Raji (cell line): Measurements from ENCODE around the gene SLC25A2.

Source experiments
- POLR2A ChIP-seq: IDR thresholded peaks from 2 replicates; pipeline ENCODE4 v1.6.1; 2011; ENCODE audit warnings: low read depth, low read length, control low read depth; ENCODE audit not compliant: insufficient read depth

SLC25A2 gene

GRCh38 chr5:141303756-141304155 lies at the start of gene SLC25A2:
TSS of gene SLC25A2 (minus strand) at chr5:141304049. CDS start at chr5:141303865, 184 bp downstream.
- TF ChIP-seq POLR2A: no peak

GRCh38 chr5:141351591-141351990 lies 47.7 kb upstream of the SLC25A2 start:
- TF ChIP-seq POLR2A: no peak

- TF ChIP-seq POLR2A: peak; percentile 47; the same call in 1 of the 2 replicates
Measured at GRCh38 chr5:141349917-141350619, 46.2 kb upstream of the SLC25A2 start, which contains the start of gene PCDHGB1. TSS of gene PCDHGB1 (plus strand) at chr5:141350099. CDS start at chr5:141350261, 162 bp downstream.

GRCh38 chr5:141345327-141345726 lies 41.5 kb upstream of the SLC25A2 start:
- no peak for TF ChIP-seq POLR2A

GRCh38 chr5:141343953-141344463 lies 40.2 kb upstream of the SLC25A2 start:
- no peak for TF ChIP-seq POLR2A

- TF ChIP-seq POLR2A: no peak
Measured at GRCh38 chr5:141343242-141343952, 39.5 kb upstream of the SLC25A2 start, which contains the start of gene PCDHGA3. TSS of gene PCDHGA3 (plus strand) at chr5:141343829. CDS start at chr5:141344034, 205 bp downstream.

GRCh38 chr5:141342773-141343172 lies 38.9 kb upstream of the SLC25A2 start:
- TF ChIP-seq POLR2A: no peak

- TF ChIP-seq POLR2A: no peak
Measured at GRCh38 chr5:141338538-141339306, 34.9 kb upstream of the SLC25A2 start, which contains the start of gene PCDHGA2. TSS of gene PCDHGA2 (plus strand) at chr5:141338760.

GRCh38 chr5:141330299-141331080 lies 26.6 kb upstream of the SLC25A2 start, which contains the start of gene PCDHGA1:
TSS of gene PCDHGA1 (plus strand) at chr5:141330514.
- no peak for TF ChIP-seq POLR2A

GRCh38 chr5:141328231-141328630 lies 24.4 kb upstream of the SLC25A2 start:
- no peak for TF ChIP-seq POLR2A

- no peak for TF ChIP-seq POLR2A
Measured at GRCh38 chr5:141326088-141326854, 22.4 kb upstream of the SLC25A2 start.

- no peak for TF ChIP-seq POLR2A
Measured at GRCh38 chr5:141322261-141322660, 18.4 kb upstream of the SLC25A2 start.
